GM23338 (cell line): ENCODE data around the gene UCP3.

Source experiments
- CREB1 ChIP-seq: fragments of 250-450 bp; sonication (Bioruptor Pico); IDR thresholded peaks from 2 replicates; pipeline ENCODE4 v1.5.0; 2020; ENCODE audit warnings: low read depth, mild to moderate bottlenecking, moderate library complexity
- EZH2 ChIP-seq: fragments of 200-600 bp; sonication (generic); IDR thresholded peaks from one replicate; pipeline ENCODE4 v1.8.0; 2017; ENCODE audit warnings: antibody characterized with exemption, mild to moderate bottlenecking, low read depth; ENCODE audit not compliant: unreplicated experiment
- EZH2phosphoT487 ChIP-seq: fragments of 200-600 bp; sonication (generic); IDR thresholded peaks from one replicate; pipeline ENCODE4 v1.8.1; 2018; ENCODE audit warnings: antibody characterized with exemption; ENCODE audit not compliant: unreplicated experiment
- JUNB ChIP-seq: IDR thresholded peaks from one replicate; pipeline ENCODE4 v1.6.1; 2016; ENCODE audit warnings: antibody characterized with exemption; ENCODE audit not compliant: unreplicated experiment
- POLR2AphosphoS5 ChIP-seq: IDR thresholded peaks from 2 replicates; pipeline ENCODE4 v1.6.1; 2016; ENCODE audit warnings: antibody characterized with exemption, low read depth
- ZNF114 ChIP-seq: fragments of 250-450 bp; sonication (Bioruptor Pico); IDR thresholded peaks from 2 replicates; pipeline ENCODE4 v1.5.0; 2020; ENCODE audit warnings: mild to moderate bottlenecking, moderate library complexity
- TF ChIP-seq, protein P1 (sequence below), 2 experiments: fragments of 200-600 bp in 1 of 2; sonication (generic) in 1 of 2; conservative IDR thresholded peaks; 2 replicates each; pipeline versions ENCODE4 v1.5.1 to v1.6.1; 2016 to 2017; ENCODE audit warnings: antibody characterized with exemption in 2 of 2, low read depth in 2 of 2, mild to moderate bottlenecking in 2 of 2, moderate library complexity in 1 of 2
- TF ChIP-seq, protein P2 (sequence below): IDR thresholded peaks from one replicate; pipeline ENCODE4 v1.6.1; 2018; ENCODE audit warnings: antibody characterized with exemption; ENCODE audit not compliant: unreplicated experiment
- TF ChIP-seq, protein P3 (sequence below): fragments of 250-450 bp; sonication (Bioruptor Pico); IDR thresholded peaks from 2 replicates; pipeline ENCODE4 v1.5.0; 2020; ENCODE audit warnings: mild to moderate bottlenecking, moderate library complexity

DNA sequence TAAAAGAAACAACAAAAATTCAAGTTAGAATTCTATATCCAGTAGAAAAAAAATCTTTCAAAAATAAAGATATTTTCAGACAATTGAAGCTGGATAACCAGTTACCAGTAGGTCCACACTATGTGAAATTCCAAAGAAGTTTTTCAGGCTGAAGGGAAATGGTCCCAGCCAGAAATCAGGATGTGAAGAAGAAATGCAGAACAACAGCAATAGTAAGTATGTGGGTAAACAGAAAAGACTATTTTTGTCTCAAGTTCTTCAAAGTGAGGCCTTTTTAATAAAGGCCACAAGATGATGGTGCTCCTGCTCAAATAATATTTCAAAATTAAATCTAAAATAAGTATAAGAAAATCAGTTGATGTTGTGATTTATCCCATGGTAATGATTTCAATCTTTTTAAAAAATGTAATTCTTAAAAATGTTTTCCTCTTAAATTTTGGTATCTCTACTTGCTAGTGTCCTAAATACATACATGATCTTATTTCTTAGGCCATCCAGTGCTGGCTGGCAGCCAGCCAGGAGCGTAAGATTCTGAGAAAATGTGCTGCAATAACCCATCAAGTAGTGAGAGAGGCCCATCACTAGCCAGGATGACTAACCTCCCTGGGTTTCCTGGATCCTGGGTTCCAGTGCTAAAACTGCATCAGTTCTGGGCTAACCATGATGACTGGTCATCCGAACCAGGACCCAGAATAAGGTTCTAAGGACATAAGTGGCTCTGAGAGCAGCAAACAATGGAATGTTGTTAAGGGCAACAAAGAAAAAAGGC, 15.6 kb upstream of the UCP3 start:
- TF ChIP-seq CREB1 (CRISPR knock-in tag) (no peak), EZH2phosphoT487 (no peak), EZH2 (no peak), POLR2AphosphoS5 (no peak), JUNB (no peak), ZNF114 (no peak)
- TF ChIP-seq, protein P1, sequence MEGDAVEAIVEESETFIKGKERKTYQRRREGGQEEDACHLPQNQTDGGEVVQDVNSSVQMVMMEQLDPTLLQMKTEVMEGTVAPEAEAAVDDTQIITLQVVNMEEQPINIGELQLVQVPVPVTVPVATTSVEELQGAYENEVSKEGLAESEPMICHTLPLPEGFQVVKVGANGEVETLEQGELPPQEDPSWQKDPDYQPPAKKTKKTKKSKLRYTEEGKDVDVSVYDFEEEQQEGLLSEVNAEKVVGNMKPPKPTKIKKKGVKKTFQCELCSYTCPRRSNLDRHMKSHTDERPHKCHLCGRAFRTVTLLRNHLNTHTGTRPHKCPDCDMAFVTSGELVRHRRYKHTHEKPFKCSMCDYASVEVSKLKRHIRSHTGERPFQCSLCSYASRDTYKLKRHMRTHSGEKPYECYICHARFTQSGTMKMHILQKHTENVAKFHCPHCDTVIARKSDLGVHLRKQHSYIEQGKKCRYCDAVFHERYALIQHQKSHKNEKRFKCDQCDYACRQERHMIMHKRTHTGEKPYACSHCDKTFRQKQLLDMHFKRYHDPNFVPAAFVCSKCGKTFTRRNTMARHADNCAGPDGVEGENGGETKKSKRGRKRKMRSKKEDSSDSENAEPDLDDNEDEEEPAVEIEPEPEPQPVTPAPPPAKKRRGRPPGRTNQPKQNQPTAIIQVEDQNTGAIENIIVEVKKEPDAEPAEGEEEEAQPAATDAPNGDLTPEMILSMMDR (conservative IDR thresholded peaks at IDR 0.05; ENCODE audit: low read depth in 2 of 2) = no peak
- TF ChIP-seq, protein P2, sequence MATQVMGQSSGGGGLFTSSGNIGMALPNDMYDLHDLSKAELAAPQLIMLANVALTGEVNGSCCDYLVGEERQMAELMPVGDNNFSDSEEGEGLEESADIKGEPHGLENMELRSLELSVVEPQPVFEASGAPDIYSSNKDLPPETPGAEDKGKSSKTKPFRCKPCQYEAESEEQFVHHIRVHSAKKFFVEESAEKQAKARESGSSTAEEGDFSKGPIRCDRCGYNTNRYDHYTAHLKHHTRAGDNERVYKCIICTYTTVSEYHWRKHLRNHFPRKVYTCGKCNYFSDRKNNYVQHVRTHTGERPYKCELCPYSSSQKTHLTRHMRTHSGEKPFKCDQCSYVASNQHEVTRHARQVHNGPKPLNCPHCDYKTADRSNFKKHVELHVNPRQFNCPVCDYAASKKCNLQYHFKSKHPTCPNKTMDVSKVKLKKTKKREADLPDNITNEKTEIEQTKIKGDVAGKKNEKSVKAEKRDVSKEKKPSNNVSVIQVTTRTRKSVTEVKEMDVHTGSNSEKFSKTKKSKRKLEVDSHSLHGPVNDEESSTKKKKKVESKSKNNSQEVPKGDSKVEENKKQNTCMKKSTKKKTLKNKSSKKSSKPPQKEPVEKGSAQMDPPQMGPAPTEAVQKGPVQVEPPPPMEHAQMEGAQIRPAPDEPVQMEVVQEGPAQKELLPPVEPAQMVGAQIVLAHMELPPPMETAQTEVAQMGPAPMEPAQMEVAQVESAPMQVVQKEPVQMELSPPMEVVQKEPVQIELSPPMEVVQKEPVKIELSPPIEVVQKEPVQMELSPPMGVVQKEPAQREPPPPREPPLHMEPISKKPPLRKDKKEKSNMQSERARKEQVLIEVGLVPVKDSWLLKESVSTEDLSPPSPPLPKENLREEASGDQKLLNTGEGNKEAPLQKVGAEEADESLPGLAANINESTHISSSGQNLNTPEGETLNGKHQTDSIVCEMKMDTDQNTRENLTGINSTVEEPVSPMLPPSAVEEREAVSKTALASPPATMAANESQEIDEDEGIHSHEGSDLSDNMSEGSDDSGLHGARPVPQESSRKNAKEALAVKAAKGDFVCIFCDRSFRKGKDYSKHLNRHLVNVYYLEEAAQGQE = no peak
- TF ChIP-seq, protein P3, sequence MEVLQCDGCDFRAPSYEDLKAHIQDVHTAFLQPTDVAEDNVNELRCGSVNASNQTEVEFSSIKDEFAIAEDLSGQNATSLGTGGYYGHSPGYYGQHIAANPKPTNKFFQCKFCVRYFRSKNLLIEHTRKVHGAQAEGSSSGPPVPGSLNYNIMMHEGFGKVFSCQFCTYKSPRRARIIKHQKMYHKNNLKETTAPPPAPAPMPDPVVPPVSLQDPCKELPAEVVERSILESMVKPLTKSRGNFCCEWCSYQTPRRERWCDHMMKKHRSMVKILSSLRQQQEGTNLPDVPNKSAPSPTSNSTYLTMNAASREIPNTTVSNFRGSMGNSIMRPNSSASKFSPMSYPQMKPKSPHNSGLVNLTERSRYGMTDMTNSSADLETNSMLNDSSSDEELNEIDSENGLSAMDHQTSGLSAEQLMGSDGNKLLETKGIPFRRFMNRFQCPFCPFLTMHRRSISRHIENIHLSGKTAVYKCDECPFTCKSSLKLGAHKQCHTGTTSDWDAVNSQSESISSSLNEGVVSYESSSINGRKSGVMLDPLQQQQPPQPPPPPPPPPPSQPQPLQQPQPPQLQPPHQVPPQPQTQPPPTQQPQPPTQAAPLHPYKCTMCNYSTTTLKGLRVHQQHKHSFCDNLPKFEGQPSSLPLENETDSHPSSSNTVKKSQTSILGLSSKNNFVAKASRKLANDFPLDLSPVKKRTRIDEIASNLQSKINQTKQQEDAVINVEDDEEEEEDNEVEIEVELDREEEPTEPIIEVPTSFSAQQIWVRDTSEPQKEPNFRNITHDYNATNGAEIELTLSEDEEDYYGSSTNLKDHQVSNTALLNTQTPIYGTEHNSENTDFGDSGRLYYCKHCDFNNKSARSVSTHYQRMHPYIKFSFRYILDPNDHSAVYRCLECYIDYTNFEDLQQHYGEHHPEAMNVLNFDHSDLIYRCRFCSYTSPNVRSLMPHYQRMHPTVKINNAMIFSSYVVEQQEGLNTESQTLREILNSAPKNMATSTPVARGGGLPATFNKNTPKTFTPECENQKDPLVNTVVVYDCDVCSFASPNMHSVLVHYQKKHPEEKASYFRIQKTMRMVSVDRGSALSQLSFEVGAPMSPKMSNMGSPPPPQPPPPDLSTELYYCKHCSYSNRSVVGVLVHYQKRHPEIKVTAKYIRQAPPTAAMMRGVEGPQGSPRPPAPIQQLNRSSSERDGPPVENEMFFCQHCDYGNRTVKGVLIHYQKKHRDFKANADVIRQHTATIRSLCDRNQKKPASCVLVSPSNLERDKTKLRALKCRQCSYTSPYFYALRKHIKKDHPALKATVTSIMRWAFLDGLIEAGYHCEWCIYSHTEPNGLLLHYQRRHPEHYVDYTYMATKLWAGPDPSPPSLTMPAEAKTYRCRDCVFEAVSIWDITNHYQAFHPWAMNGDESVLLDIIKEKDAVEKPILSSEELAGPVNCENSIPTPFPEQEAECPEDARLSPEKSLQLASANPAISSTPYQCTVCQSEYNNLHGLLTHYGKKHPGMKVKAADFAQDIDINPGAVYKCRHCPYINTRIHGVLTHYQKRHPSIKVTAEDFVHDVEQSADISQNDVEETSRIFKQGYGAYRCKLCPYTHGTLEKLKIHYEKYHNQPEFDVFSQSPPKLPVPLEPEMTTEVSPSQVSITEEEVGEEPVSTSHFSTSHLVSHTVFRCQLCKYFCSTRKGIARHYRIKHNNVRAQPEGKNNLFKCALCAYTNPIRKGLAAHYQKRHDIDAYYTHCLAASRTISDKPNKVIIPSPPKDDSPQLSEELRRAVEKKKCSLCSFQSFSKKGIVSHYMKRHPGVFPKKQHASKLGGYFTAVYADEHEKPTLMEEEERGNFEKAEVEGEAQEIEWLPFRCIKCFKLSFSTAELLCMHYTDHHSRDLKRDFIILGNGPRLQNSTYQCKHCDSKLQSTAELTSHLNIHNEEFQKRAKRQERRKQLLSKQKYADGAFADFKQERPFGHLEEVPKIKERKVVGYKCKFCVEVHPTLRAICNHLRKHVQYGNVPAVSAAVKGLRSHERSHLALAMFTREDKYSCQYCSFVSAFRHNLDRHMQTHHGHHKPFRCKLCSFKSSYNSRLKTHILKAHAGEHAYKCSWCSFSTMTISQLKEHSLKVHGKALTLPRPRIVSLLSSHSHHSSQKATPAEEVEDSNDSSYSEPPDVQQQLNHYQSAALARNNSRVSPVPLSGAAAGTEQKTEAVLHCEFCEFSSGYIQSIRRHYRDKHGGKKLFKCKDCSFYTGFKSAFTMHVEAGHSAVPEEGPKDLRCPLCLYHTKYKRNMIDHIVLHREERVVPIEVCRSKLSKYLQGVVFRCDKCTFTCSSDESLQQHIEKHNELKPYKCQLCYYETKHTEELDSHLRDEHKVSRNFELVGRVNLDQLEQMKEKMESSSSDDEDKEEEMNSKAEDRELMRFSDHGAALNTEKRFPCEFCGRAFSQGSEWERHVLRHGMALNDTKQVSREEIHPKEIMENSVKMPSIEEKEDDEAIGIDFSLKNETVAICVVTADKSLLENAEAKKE (CRISPR knock-in tag) = no peak
